Activated CD4-positive, alpha-beta memory T cell treated with anti-CD3 and anti-CD28 coated beads for 36 hours (primary cell): Measurements from ENCODE around the gene VARS2. TPM values are rescaled to one million over a fixed set of nuclear protein-coding genes. Genes with fewer than 3 reads are reported as not detected.

ENCODE experiments used
- microRNA-seq: library from miRNA; unstranded; fragments of <30 nt; microRNA quantifications from one replicate; pipeline ENCODE4 v1.2.0, GENCODE V29; 2022; ENCODE audit warnings: borderline number of aligned reads, borderline microRNAs expressed, borderline replicate concordance
- total RNA-seq, 2 experiments: library from RNA; stranded (reverse); gene quantifications; one replicate each; pipeline ENCODE4 v1.2.3, GENCODE V29; 2021

VARS2 gene
- total RNA-seq, 2 experiments from 2014 or later = 56.9 to 68.9 TPM

Small RNA genes lying within 50 kb of the gene (microRNA-seq; reads per million reads assigned to microRNA genes)
- not detected for gene MIR4640

Other genes starting within 250 kb of the VARS2 start
- 10 to 100 TPM; 33.1 to 35.3 TPM for gene DHX16, start 241.2 kb upstream of the VARS2 start, total RNA-seq
- gene PPP1R18, start 227.6 kb upstream of the VARS2 start, total RNA-seq = 100 to 1,000 TPM; 172 to 183 TPM
- 10 to 100 TPM; 31.6 to 32.7 TPM for gene NRM, start 223.3 kb upstream of the VARS2 start, total RNA-seq
- gene MDC1, start 197.0 kb upstream of the VARS2 start, total RNA-seq = 10 to 100 TPM; 79.5 to 88.7 TPM
- gene TUBB, start 193.9 kb upstream of the VARS2 start, total RNA-seq = 1,000 to 10,000 TPM; 1,695 to 1,719 TPM
- 100 to 1,000 TPM; 226 to 231 TPM for gene FLOT1, start 171.6 kb upstream of the VARS2 start, total RNA-seq
- 100 to 1,000 TPM; 167 to 171 TPM for gene IER3, start 169.7 kb upstream of the VARS2 start, total RNA-seq
- gene DDR1, start 29.7 kb upstream of the VARS2 start, total RNA-seq = 1 to 10 TPM; 8.1 to 8.7 TPM
- gene GTF2H4, start 6.0 kb upstream of the VARS2 start, total RNA-seq = 10 to 100 TPM; 35.2 to 39.2 TPM
- gene SFTA2, start 17.9 kb downstream of the VARS2 start, total RNA-seq = not detected
- not detected for gene MUCL3, start 26.7 kb downstream of the VARS2 start, total RNA-seq
- gene MUC21, start 69.5 kb downstream of the VARS2 start, total RNA-seq = not detected
- gene MUC22, start 96.2 kb downstream of the VARS2 start, total RNA-seq = not detected
- not detected for gene C6orf15, start 198.3 kb downstream of the VARS2 start, total RNA-seq
- gene PSORS1C1, start 200.6 kb downstream of the VARS2 start, total RNA-seq = not detected
- gene CDSN, start 206.2 kb downstream of the VARS2 start, total RNA-seq = not detected
- not detected for gene PSORS1C2, start 224.8 kb downstream of the VARS2 start, total RNA-seq
- gene CCHCR1, start 243.6 kb downstream of the VARS2 start, total RNA-seq = 10 to 100 TPM; 44.5 to 50.5 TPM
- gene TCF19, start 244.4 kb downstream of the VARS2 start, total RNA-seq = 10 to 100 TPM; 93.0 to 93.1 TPM